Stimulated activated CD8-positive, alpha-beta memory T cell treated with anti-CD3 and anti-CD28 coated beads, Interleukin-4, amount 100 ng/mL, for 1 hour (primary cell): ENCODE measurements around the gene FCER2.
"Not testable (repeated sequence)": the region's sequence is repeated elsewhere in the genome, so short reads cannot be mapped to it uniquely, and the experiment has no call there.

Experiments
- DNase-seq, 2 donors: peaks; one replicate each; pipeline ENCODE4 v3.0.0-alpha.2; 2020; ENCODE audit warnings: low read depth in 2 of 2, low spot score in 1 of 2

The FCER2 gene, protein sequence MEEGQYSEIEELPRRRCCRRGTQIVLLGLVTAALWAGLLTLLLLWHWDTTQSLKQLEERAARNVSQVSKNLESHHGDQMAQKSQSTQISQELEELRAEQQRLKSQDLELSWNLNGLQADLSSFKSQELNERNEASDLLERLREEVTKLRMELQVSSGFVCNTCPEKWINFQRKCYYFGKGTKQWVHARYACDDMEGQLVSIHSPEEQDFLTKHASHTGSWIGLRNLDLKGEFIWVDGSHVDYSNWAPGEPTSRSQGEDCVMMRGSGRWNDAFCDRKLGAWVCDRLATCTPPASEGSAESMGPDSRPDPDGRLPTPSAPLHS

DNA sequence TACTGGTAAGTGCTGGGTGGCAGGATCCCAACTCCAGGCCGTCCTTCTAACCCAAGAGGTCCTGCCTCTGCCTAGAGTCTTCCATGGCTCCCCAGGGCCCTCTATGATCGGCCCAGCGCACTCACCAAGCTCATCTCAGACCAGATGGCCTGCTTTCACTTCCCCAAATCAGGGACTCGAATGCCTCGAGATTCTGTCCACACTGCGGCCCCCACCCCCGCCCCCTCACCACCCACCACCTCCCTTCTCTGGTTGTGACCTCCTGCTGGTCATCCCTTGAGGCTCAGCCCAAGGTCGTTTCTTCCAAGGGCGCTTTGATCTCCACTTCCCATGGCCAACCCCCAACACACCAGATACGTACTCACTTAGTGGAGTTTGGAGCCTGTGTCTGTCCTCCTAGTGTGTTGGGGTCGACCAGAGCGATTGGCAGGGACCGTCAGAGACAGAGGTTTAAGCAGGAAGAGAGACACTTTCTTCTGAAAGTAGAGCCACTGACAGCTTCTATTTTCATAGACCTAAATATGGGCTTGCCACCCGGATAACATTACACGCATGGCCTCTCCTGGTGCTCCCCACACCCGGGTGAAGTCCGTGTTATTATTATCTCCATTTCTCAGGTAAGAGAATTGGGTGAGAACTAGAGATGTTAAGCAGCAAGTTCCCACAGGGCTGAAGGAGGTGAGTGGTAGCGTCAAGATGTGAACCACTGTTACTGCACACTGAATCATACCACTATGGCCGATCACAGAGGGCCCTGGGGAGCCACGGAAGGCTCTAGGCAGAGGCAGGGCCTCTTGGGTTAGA is at the start of gene FCER2:
FCER2 (minus strand) TSS at position 478 of the 804 bp plus-strand sequence. CDS start 2,371 bp downstream, outside the sequence.
- no peak for DNase-seq

GRCh38 chr19:7751157-7751783 is 49.3 kb upstream of the FCER2 start:
- no peak for DNase-seq

- no peak for DNase-seq
Measured at GRCh38 chr19:7748756-7749155, 46.8 kb upstream of the FCER2 start.

GRCh38 chr19:7748171-7748570 is 46.2 kb upstream of the FCER2 start:
- no peak for DNase-seq

GRCh38 chr19:7746903-7747884 is 45.3 kb upstream of the FCER2 start, which contains the start of gene CD209:
TSS of gene CD209 (minus strand) at chr19:7747534. CDS start at chr19:7747511, 23 bp downstream.
- DNase-seq = no peak

DNA sequence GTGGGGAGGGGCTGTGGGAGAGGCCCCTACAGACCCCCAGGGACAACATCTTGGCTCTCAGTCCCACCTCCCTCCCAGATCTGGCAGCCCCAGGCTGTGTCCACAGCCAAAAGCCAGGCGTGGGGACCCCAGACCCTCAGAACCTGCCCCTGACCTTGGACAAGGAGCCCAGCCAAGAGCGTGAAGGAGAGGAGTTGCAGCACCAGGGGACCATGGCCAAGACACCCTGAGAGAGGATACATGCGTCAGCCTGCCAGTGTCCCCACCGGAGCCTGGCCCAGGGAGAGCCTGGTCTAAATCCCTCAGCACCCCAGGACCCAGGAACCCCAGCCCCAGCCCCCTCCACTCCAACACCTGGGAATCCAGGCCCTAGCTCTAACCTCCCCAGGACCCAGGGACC is 44.4 kb upstream of the FCER2 start:
- DNase-seq = not testable (repeated sequence)

- no peak for DNase-seq
Measured at GRCh38 chr19:7744871-7745650, 43.1 kb upstream of the FCER2 start.

GRCh38 chr19:7744199-7744786 is 42.4 kb upstream of the FCER2 start:
- DNase-seq = no peak

DNA sequence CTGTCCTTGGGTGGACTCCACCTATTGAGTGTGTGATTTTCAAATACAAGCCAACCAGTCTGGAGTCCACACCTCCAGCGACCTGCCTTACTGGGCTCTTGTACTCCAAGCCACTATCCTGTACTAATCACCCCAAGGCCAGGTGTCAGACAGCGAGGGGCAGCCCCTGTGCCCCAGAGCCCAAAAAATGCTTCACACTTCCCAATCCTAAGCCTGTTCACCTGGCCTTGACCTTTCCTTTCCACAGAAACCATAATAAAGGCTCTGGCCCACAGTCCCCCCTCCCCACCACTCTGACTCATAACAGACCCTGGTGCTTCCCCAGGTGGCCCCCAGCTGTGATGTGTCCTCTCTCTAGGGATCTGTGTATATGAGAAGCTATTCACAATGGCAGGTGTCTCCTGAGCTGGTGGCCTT is 41.5 kb upstream of the FCER2 start:
- no peak for DNase-seq

DNA sequence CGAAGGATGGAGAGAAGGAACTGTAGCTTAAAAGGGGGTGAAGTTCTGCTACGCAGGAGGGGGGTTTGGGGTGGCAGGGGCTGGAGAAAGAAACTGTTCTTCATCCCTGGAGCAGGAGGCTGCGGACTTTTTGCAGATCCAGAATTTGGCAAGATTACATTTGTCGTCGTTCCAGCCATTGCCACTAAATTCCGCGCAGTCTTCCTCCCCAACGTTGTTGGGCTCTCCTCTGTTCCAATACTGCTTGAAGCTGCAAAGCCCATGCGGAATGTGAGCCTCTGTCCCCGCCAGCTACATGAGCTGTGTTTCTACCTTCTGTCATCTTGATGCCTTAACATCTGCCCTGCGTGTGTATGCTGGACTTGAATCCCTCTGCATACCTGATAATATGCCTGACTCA is 41.1 kb upstream of the FCER2 start:
- no peak for DNase-seq

GRCh38 chr19:7742575-7742974 is 40.6 kb upstream of the FCER2 start:
- DNase-seq = no peak

GRCh38 chr19:7740682-7741054 is 38.7 kb upstream of the FCER2 start:
- DNase-seq = no peak

DNA sequence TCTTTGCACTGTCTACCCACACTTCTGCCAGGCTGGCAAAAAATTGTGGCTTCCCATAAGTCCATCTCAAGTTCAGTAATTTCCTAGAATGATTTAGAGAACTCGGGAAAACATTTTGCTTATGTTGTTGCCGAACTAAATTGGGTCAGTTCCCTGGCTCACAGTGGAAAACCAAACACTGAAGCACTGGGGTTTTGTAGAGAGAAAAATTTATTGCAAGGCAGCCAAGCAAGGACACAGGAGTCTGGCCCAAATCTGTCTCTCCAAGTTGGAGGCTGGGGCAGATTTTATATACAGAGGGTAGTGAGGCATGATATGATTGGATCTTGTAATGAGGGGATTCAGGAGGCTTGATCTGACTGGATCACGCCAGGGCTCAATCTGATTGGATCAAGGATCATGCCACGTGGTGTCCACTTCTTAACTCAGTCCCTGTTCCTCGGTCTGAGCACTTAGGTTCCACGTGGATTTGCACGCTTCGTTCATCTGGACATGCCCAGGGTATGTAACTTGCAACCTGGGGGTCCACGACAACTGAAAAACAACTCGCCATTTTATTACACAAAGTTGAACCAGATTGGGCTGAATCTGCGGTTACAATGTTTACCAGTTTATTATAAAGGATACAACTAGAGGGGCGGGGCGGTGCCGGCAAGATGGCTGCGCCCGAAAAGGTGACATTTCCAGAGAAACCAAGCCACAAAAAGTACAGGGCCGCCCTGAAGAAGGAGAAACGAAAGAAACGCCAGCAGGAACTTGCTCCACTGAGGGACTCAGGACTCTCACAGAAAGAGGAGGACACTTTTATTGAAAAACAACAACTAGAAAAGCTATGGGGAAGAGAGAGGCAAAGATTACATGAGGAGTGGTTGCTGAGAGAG is 38.1 kb upstream of the FCER2 start:
- no peak for DNase-seq

DNA sequence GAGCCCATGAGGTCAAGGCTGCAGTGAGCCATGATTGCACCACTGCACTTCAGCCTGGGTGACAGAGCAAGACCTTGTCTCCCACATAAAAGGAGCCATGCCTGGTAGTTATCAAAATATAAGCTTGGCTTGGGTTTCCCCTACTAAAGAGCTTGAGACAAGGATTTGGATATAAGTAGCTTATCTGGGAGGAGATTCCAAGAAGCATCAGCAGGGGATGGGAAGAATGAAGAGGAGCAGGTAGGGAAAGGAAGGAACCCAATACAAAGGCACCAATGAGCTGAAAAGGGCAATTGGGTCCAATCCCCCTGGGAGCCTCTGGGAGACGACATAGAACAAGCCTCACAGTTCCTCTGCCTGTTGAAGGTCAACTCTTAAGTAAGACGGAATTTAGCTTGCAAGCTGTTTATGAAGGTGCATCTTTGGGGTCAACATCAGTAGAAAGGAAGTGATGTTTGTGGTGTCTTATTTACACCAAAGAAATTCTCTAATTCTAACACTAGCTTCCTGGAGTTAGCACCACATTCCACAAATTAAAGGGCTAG is 37.4 kb upstream of the FCER2 start:
- no peak for DNase-seq

DNA sequence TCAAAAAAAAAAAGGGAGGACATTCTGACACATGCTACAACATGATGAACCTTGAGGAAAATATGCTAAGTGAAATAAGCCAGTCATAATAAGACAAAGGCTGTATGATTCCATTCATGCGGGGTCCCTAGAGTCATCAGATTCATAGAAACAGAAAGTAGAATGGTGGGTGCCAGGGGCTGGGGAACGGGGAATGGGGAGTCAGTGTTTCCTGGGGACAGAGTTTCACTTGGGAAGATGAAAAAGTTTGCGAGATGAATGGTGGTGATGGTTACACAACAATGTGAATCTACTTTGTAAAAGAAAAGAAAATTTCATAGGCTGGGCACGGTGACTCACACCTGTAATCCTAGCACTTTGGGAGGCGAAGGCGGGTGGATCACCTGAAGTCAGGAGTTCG is 36.1 kb upstream of the FCER2 start:
- no peak for DNase-seq

DNA sequence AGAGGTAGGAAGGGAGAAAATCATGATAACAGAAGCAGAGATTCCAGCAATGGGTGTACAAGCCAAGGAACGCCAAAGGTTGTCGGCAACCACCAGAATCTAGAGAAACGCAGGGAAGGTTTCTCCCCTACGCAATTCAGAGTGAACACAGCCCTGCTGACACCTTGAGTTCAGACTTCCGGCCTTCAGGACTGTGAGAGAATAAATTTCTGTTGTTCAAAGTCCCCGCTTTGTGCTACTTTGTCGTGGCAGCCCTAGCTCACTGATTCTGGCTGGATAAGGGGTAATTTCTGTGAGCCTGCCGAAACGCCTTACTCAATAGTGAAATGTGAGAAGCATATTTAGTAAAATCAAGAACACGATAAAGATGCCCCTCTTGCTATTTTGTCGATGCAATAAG is 35.3 kb upstream of the FCER2 start:
- no peak for DNase-seq

DNA sequence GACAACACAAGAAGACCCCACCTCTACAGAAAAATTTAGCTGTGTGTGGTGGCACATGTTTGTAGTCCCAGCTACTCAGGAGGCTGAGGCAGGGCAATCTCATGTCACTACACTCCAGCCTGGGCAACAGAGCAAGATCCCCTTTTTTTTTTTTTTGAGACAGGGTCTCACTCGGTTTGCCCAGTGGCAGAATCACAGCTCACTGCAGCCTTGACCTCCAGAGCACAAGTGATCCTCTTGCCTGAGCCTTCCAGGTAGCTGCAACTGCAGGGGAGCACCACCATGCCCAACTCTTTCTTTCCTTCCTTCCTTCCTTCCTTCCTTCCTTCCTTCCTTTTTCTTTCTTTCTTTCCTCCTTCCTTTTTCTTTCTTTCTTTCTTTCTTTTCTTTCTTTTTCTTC is 34.2 kb upstream of the FCER2 start:
- no peak for DNase-seq
